GM12891 (cell line): ENCODE measurements around the gene SMAD2. TPM values are rescaled to one million over a fixed set of nuclear protein-coding genes. Genes with fewer than 3 reads are reported as not detected.

Experiments used
- DNase-seq: peaks from one replicate; pipeline ENCODE4 v3.0.0; 2011; ENCODE audit warnings: low spot score; ENCODE audit not compliant: insufficient read length
- FAIRE-seq: peaks from 2 replicates; lab custom pipeline; 2011; peaks lifted over from hg19 to GRCh38; lab: Jason Lieb, UNC
- PAX5 ChIP-seq: IDR thresholded peaks from 2 replicates; pipeline ENCODE4 v1.6.1; 2011; ENCODE audit warnings: low read length, moderate library complexity, mild to moderate bottlenecking; ENCODE audit not compliant: insufficient read depth, severe bottlenecking
- POLR2A ChIP-seq: IDR thresholded peaks from 2 replicates; pipeline ENCODE4 v1.6.1; 2011; ENCODE audit warnings: low read depth, low read length, control low read depth
- POLR2AphosphoS5 ChIP-seq: IDR thresholded peaks from 2 replicates; pipeline ENCODE4 v1.6.1; 2011; ENCODE audit warnings: low read depth, low read length, control low read depth
- POU2F2 ChIP-seq: IDR thresholded peaks from 2 replicates; pipeline ENCODE4 v1.6.1; 2011; ENCODE audit warnings: low read depth, mild to moderate bottlenecking, control low read depth, low read length, moderate library complexity
- SPI1 ChIP-seq: IDR thresholded peaks from 2 replicates; pipeline ENCODE4 v1.6.1; 2011; ENCODE audit warnings: low read depth, low read length, control low read depth
- TAF1 ChIP-seq: IDR thresholded peaks from 2 replicates; pipeline ENCODE4 v1.6.1; 2011; ENCODE audit warnings: low read depth, low read length, control low read depth
- polyA plus RNA-seq: library from polyadenylated mRNA; unstranded; fragments of >200 nt; gene quantifications from one replicate; pipeline ENCODE4 v1.2.1, GENCODE V29; 2012; ENCODE audit warnings: low read depth, missing spikeins, inconsistent platforms; ENCODE audit not compliant: missing spikeins

The SMAD2 gene
- 60.6 TPM for polyA plus RNA-seq

- peak; percentile 96 for FAIRE-seq
- TF ChIP-seq POLR2A (no peak), SPI1 (peak; percentile 58), POU2F2 (no peak), PAX5 (no peak), TAF1 (0 out of 2 replicates have a peak, but pooled peaks have one; percentile 16), POLR2AphosphoS5 (no peak)
- peak; percentile 52 for DNase-seq
These were observed at the start of gene SMAD2 for GRCh38 chr18:47930199-47930930. Gene SMAD2, minus strand, starts transcription at chr18:47930659. Its CDS starts 33,903 bp downstream, at chr18:47896756.

- no peak for DNase-seq
- no peak for TF ChIP-seq POU2F2
- FAIRE-seq: no peak
These were observed 49.2 kb upstream of the SMAD2 start for GRCh38 chr18:47979611-47980200.

- DNase-seq (no peak), FAIRE-seq (no peak)
- TF ChIP-seq PAX5 (no peak), SPI1 (no peak), TAF1 (no peak), POLR2AphosphoS5 (no peak), POU2F2 (no peak)
These were observed 48.1 kb upstream of the SMAD2 start for GRCh38 chr18:47978603-47979002.

GRCh38 chr18:47978141-47978540, 47.7 kb upstream of the SMAD2 start:
- TF ChIP-seq POLR2A: no peak
- TF ChIP-seq PAX5: no peak
- no peak for TF ChIP-seq TAF1
- no peak for TF ChIP-seq POU2F2
- FAIRE-seq: no peak
- DNase-seq: no peak

- DNase-seq: no peak
- no peak for FAIRE-seq
- TF ChIP-seq SPI1: no peak
- TF ChIP-seq TAF1: no peak
- no peak for TF ChIP-seq PAX5
- TF ChIP-seq POLR2A: no peak
- TF ChIP-seq POLR2AphosphoS5: no peak
- TF ChIP-seq POU2F2: no peak
These were observed 45.2 kb upstream of the SMAD2 start for GRCh38 chr18:47975701-47976100.

GRCh38 chr18:47975105-47975504, 44.6 kb upstream of the SMAD2 start:
- FAIRE-seq (no peak), DNase-seq (no peak)
- TF ChIP-seq POU2F2 (no peak), POLR2AphosphoS5 (no peak), POLR2A (no peak), TAF1 (no peak), PAX5 (no peak), SPI1 (no peak)

GRCh38 chr18:47970664-47971531, 40.4 kb upstream of the SMAD2 start:
- no peak for DNase-seq
- no peak for FAIRE-seq
- no peak for TF ChIP-seq TAF1
- TF ChIP-seq SPI1: peak; percentile 99

- TF ChIP-seq POU2F2 (no peak), TAF1 (no peak), POLR2AphosphoS5 (no peak)
- DNase-seq (no peak), FAIRE-seq (no peak)
These were observed 39.4 kb upstream of the SMAD2 start for GRCh38 chr18:47969816-47970215.

- no peak for FAIRE-seq
- TF ChIP-seq TAF1 (no peak), PAX5 (no peak), POLR2AphosphoS5 (no peak), POU2F2 (no peak), POLR2A (no peak), SPI1 (no peak)
- DNase-seq: no peak
These were observed 38.3 kb upstream of the SMAD2 start for GRCh38 chr18:47968721-47969120.
